Neuron (in vitro differentiated cells): ENCODE measurements around the gene L3HYPDH.

ENCODE experiments used
- H2AFZ ChIP-seq: one replicate; pipeline ENCODE4 v1.6.1; 2013; ENCODE audit warnings: low read depth, mild to moderate bottlenecking, inconsistent platforms, low read length, moderate library complexity
- H3K27me3 ChIP-seq: one replicate; pipeline ENCODE4 v1.6.1; 2013; ENCODE audit warnings: low read length; ENCODE audit not compliant: insufficient read depth
- H3K36me3 ChIP-seq: one replicate; pipeline ENCODE4 v1.6.1; 2013; ENCODE audit warnings: low read length; ENCODE audit not compliant: insufficient read depth
- H3K4me1 ChIP-seq: one replicate; pipeline ENCODE4 v1.6.1; 2013; ENCODE audit warnings: low read length; ENCODE audit not compliant: insufficient read depth
- H3K4me3 ChIP-seq: 2 replicates; pipeline ENCODE4 v1.5.1; 2013; ENCODE audit warnings: mild to moderate bottlenecking, low read length, moderate library complexity
- H3K9me3 ChIP-seq: one replicate; pipeline ENCODE4 v1.6.1; 2013; ENCODE audit warnings: low read length

L3HYPDH gene

GRCh38 chr14:59483819-59484638 lies at the start of gene L3HYPDH, which contains the start of gene JKAMP:
TSS of gene L3HYPDH (minus strand) at chr14:59484408. CDS start at chr14:59484316, 92 bp downstream.
TSS of gene JKAMP (plus strand) at chr14:59484517. CDS start at chr14:59484590, 73 bp downstream.
- Histone ChIP-seq H3K4me1 (peaks cover 15% of the 10 kb centered on the region), H3K36me3 (peaks cover 17% of the 10 kb centered on the region), H2AFZ (peak within 1 kb of the TSS; percentile 65)

GRCh38 chr14:59532419-59532818 lies 48.2 kb upstream of the L3HYPDH start:
- H2AFZ ChIP-seq: no peak overlapping the region
- H3K4me1 ChIP-seq: no peaks in the 10 kb centered on the region
- peaks cover 2% of the 10 kb centered on the region for H3K27me3 ChIP-seq
- no peaks in the 10 kb centered on the region for H3K36me3 ChIP-seq
- no peak overlapping the region for H3K4me3 ChIP-seq
- H3K9me3 ChIP-seq: no peaks in the 10 kb centered on the region

More at GRCh38 chr14:59483819-59484638, at the start of gene L3HYPDH, which contains the start of gene JKAMP:
- peak within 1 kb of the TSS; percentile 84 for H3K4me3 ChIP-seq
- no peaks in the 10 kb centered on the region for H3K27me3 ChIP-seq
- no peaks in the 10 kb centered on the region for H3K9me3 ChIP-seq

GRCh38 chr14:59530349-59530748 lies 46.1 kb upstream of the L3HYPDH start:
- no peaks in the 10 kb centered on the region for H3K4me1 ChIP-seq
- H3K4me3 ChIP-seq: no peak overlapping the region
- H3K36me3 ChIP-seq: no peaks in the 10 kb centered on the region
- H2AFZ ChIP-seq: no peak overlapping the region
- no peaks in the 10 kb centered on the region for H3K9me3 ChIP-seq
- no peaks in the 10 kb centered on the region for H3K27me3 ChIP-seq

GRCh38 chr14:59529189-59529588 lies 45.0 kb upstream of the L3HYPDH start:
- Histone ChIP-seq H3K27me3 (no peaks in the 10 kb centered on the region), H3K9me3 (no peaks in the 10 kb centered on the region), H2AFZ (no peak overlapping the region), H3K4me3 (no peak overlapping the region), H3K4me1 (no peaks in the 10 kb centered on the region), H3K36me3 (no peaks in the 10 kb centered on the region)

GRCh38 chr14:59520224-59520623 lies 36.0 kb upstream of the L3HYPDH start:
- H3K4me3 ChIP-seq: no peak overlapping the region

GRCh38 chr14:59511916-59512575 lies 27.8 kb upstream of the L3HYPDH start:
- Histone ChIP-seq H3K36me3 (no peaks in the 10 kb centered on the region), H3K9me3 (no peaks in the 10 kb centered on the region), H3K27me3 (no peaks in the 10 kb centered on the region), H3K4me3 (no peak overlapping the region), H2AFZ (no peak overlapping the region), H3K4me1 (peaks cover 5% of the 10 kb centered on the region)

More at GRCh38 chr14:59520224-59520623, 36.0 kb upstream of the L3HYPDH start:
- no peaks in the 10 kb centered on the region for H3K9me3 ChIP-seq
- no peaks in the 10 kb centered on the region for H3K36me3 ChIP-seq
- no peaks in the 10 kb centered on the region for H3K27me3 ChIP-seq
- H2AFZ ChIP-seq: no peak overlapping the region
- H3K4me1 ChIP-seq: no peaks in the 10 kb centered on the region

GRCh38 chr14:59510966-59511365 lies 26.8 kb upstream of the L3HYPDH start:
- Histone ChIP-seq H3K27me3 (no peaks in the 10 kb centered on the region), H3K4me1 (peaks cover 5% of the 10 kb centered on the region), H3K36me3 (no peaks in the 10 kb centered on the region), H2AFZ (no peak overlapping the region), H3K4me3 (no peak overlapping the region), H3K9me3 (no peaks in the 10 kb centered on the region)

- Histone ChIP-seq H3K27me3 (no peaks in the 10 kb centered on the region), H3K4me1 (peaks cover 5% of the 10 kb centered on the region), H3K4me3 (no peak overlapping the region), H3K36me3 (no peaks in the 10 kb centered on the region), H2AFZ (no peak overlapping the region), H3K9me3 (no peaks in the 10 kb centered on the region)
Measured at GRCh38 chr14:59510001-59510400, 25.8 kb upstream of the L3HYPDH start.

GRCh38 chr14:59509101-59509500 lies 24.9 kb upstream of the L3HYPDH start:
- H3K4me3 ChIP-seq: no peak overlapping the region
- no peaks in the 10 kb centered on the region for H3K9me3 ChIP-seq
- no peak overlapping the region for H2AFZ ChIP-seq
- peaks cover 5% of the 10 kb centered on the region for H3K4me1 ChIP-seq
- peaks cover 5% of the 10 kb centered on the region for H3K36me3 ChIP-seq
- H3K27me3 ChIP-seq: no peaks in the 10 kb centered on the region

GRCh38 chr14:59507752-59508103 lies 23.5 kb upstream of the L3HYPDH start:
- Histone ChIP-seq H3K36me3 (peaks cover 15% of the 10 kb centered on the region), H3K4me3 (no peak overlapping the region), H3K9me3 (no peaks in the 10 kb centered on the region), H3K27me3 (no peaks in the 10 kb centered on the region), H2AFZ (no peak overlapping the region), H3K4me1 (peaks cover 5% of the 10 kb centered on the region)

- Histone ChIP-seq H3K36me3 (peaks cover 17% of the 10 kb centered on the region), H2AFZ (no peak overlapping the region), H3K4me3 (no peak overlapping the region), H3K27me3 (no peaks in the 10 kb centered on the region), H3K9me3 (no peaks in the 10 kb centered on the region), H3K4me1 (peaks cover 5% of the 10 kb centered on the region)
Measured at GRCh38 chr14:59507063-59507751, 23.0 kb upstream of the L3HYPDH start.

- H3K36me3 ChIP-seq: peaks cover 40% of the 10 kb centered on the region
- H3K27me3 ChIP-seq: no peaks in the 10 kb centered on the region
- no peak overlapping the region for H2AFZ ChIP-seq
- H3K4me1 ChIP-seq: peaks cover 2% of the 10 kb centered on the region
- H3K4me3 ChIP-seq: no peak overlapping the region
- H3K9me3 ChIP-seq: no peaks in the 10 kb centered on the region
Measured at GRCh38 chr14:59503256-59503655, 19.0 kb upstream of the L3HYPDH start.

GRCh38 chr14:59500732-59501131 lies 16.5 kb upstream of the L3HYPDH start:
- Histone ChIP-seq H2AFZ (no peak overlapping the region), H3K27me3 (no peaks in the 10 kb centered on the region), H3K4me3 (no peak overlapping the region), H3K36me3 (peaks cover 58% of the 10 kb centered on the region), H3K4me1 (no peaks in the 10 kb centered on the region), H3K9me3 (no peaks in the 10 kb centered on the region)
